ENCODE data around the gene KRTAP5-11.
"Not testable (repeated sequence)": the region's sequence is repeated elsewhere in the genome, so short reads cannot be mapped to it uniquely, and the experiment has no call there.

Gene KRTAP5-11

DNA sequence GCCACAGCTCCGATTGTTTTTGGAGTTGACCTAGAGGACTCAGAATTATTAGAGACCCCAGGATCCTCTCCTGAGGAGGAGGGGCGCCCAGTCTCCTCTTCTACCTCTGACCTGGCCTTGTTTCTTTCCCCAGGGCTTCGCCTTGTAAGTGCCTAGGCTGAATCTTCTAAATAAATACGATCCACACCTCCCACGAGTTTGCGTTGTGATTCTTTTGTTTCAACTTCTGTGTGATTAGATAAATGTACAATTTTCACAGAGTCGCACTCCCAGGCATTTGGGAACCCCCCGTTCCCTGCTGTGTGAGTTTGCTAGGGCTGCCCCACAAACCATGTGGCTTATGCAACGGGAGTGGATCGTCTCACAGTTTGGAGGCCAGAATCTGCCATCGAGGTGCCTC lies 43.7 kb downstream of the KRTAP5-11 start:
- no peaks in the 10 kb centered on the region for H3K36me3 ChIP-seq
- no peak overlapping the region for H3K27ac ChIP-seq
- no peaks in the 10 kb centered on the region for H3K9me3 ChIP-seq (ENCODE audit: severe bottlenecking)
- H3K27me3 ChIP-seq (ENCODE audit: insufficient read depth, low read depth, severe bottlenecking): no peaks in the 10 kb centered on the region
- no peak overlapping the region for H3K4me3 ChIP-seq (ENCODE audit: low read depth, low read length)
- no peak for DNase-seq
- TF ChIP-seq, protein P1, sequence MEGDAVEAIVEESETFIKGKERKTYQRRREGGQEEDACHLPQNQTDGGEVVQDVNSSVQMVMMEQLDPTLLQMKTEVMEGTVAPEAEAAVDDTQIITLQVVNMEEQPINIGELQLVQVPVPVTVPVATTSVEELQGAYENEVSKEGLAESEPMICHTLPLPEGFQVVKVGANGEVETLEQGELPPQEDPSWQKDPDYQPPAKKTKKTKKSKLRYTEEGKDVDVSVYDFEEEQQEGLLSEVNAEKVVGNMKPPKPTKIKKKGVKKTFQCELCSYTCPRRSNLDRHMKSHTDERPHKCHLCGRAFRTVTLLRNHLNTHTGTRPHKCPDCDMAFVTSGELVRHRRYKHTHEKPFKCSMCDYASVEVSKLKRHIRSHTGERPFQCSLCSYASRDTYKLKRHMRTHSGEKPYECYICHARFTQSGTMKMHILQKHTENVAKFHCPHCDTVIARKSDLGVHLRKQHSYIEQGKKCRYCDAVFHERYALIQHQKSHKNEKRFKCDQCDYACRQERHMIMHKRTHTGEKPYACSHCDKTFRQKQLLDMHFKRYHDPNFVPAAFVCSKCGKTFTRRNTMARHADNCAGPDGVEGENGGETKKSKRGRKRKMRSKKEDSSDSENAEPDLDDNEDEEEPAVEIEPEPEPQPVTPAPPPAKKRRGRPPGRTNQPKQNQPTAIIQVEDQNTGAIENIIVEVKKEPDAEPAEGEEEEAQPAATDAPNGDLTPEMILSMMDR (IDR thresholded peaks at IDR 0.05; ENCODE audit: low read depth, low read length): no peak

DNA sequence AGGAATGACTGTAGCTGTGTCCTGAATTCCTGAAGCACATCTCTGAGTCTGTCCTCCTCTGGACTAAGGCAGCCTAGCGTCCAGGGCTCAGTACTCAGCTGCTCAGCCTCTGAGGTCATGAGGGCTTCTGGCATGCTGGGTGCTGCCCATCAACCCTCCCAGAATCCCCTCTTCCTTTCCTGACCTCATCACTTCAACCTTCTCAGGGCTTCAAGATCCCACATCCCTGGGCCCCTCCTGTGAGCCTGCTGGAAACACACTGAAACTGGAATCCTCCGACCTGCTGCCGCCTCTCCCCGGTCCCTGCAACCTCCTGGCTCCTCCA lies 44.0 kb downstream of the KRTAP5-11 start:
- Histone ChIP-seq H3K36me3 (no peaks in the 10 kb centered on the region), H3K4me3 (ENCODE audit: low read depth, low read length) (no peak overlapping the region), H3K27ac (no peak overlapping the region), H3K9me3 (ENCODE audit: severe bottlenecking) (no peaks in the 10 kb centered on the region), H3K27me3 (ENCODE audit: insufficient read depth, low read depth, severe bottlenecking) (no peaks in the 10 kb centered on the region)
- DNase-seq: no peak
- TF ChIP-seq, protein P1 (IDR thresholded peaks at IDR 0.05; ENCODE audit: low read depth, low read length): no peak

DNA sequence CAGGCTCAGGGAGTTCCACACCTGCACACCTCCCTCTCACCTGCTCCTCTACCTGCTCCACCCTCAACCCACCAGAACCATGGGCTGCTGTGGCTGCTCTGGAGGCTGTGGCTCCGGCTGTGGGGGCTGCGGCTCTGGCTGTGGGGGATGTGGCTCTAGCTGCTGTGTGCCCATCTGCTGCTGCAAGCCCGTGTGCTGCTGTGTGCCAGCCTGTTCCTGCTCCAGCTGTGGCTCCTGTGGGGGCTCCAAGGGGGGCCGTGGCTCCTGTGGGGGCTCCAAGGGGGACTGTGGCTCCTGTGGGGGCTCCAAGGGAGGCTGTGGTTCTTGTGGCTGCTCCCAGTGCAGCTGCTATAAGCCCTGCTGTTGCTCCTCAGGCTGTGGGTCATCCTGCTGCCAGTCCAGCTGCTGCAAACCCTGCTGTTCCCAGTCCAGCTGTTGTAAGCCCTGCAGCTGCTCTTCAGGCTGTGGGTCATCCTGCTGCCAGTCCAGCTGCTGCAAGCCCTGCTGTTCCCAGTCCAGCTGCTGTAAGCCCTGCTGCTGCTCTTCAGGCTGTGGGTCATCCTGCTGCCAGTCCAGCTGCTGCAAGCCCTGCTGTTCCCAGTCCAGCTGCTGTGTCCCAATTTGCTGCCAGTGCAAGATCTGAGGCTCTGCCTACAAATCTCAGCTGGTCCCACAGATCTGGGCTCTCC lies 44.6 kb downstream of the KRTAP5-11 start, which contains the start of gene KRTAP5-8:
TSS of gene KRTAP5-8 (plus strand) at position 49 of the 689 bp plus-strand sequence. CDS start at position 80, 31 bp downstream.
- DNase-seq; H3K36me3 ChIP-seq; H3K27me3 ChIP-seq (ENCODE audit: insufficient read depth, low read depth, severe bottlenecking); H3K4me3 ChIP-seq (ENCODE audit: low read depth, low read length); H3K9me3 ChIP-seq (ENCODE audit: severe bottlenecking); H3K27ac ChIP-seq: not testable (repeated sequence)

DNA sequence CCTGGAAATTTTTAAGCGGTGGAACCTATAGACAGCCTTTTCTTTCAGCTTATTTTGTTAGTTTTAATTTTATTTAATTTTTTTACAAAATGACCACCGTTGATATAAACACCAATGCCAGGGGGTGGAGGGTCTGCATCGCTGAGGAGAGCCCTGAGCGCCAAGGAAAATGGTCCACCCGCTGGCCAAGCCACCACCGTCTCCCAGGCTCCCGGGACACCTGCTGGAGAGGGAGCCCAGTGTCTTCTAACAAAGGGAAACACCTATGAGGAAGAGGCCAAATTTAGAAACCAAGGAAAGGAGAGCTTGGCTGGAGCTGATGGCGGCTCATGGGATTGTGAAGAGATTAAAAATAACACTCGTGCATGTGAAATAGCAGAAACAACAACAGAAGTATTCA lies 45.1 kb downstream of the KRTAP5-11 start:
- DNase-seq: no peak
- H3K4me3 ChIP-seq (ENCODE audit: low read depth, low read length): no peak overlapping the region
- H3K27me3 ChIP-seq (ENCODE audit: insufficient read depth, low read depth, severe bottlenecking): no peaks in the 10 kb centered on the region
- no peaks in the 10 kb centered on the region for H3K36me3 ChIP-seq
- TF ChIP-seq, protein P1 (IDR thresholded peaks at IDR 0.05; ENCODE audit: low read depth, low read length): no peak
- no peaks in the 10 kb centered on the region for H3K9me3 ChIP-seq (ENCODE audit: severe bottlenecking)
- no peak overlapping the region for H3K27ac ChIP-seq

DNA sequence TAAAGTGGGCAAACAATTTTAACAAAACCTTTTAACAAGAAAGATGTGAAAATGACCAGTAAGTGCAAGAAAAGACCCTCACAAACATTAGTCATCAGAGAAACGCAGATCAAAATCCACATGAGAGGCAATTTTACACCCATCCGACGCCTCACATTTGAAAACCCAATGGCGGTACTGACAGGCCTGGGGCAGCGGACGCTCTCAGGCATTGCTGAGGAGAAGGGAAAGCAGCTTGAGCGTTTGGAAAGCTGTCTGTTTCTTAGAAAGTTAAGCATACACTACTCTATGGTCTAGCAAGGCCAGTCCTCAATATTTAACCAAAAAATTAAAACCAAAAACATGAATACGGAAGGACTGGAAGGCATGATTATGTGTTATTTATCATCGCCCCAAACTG lies 46.9 kb downstream of the KRTAP5-11 start:
- no peak overlapping the region for H3K27ac ChIP-seq
- TF ChIP-seq, protein P1 (IDR thresholded peaks at IDR 0.05; ENCODE audit: low read depth, low read length): no peak
- H3K4me3 ChIP-seq (ENCODE audit: low read depth, low read length): no peak overlapping the region
- no peaks in the 10 kb centered on the region for H3K27me3 ChIP-seq (ENCODE audit: insufficient read depth, low read depth, severe bottlenecking)
- DNase-seq: no peak
- no peaks in the 10 kb centered on the region for H3K9me3 ChIP-seq (ENCODE audit: severe bottlenecking)
- no peaks in the 10 kb centered on the region for H3K36me3 ChIP-seq

DNA sequence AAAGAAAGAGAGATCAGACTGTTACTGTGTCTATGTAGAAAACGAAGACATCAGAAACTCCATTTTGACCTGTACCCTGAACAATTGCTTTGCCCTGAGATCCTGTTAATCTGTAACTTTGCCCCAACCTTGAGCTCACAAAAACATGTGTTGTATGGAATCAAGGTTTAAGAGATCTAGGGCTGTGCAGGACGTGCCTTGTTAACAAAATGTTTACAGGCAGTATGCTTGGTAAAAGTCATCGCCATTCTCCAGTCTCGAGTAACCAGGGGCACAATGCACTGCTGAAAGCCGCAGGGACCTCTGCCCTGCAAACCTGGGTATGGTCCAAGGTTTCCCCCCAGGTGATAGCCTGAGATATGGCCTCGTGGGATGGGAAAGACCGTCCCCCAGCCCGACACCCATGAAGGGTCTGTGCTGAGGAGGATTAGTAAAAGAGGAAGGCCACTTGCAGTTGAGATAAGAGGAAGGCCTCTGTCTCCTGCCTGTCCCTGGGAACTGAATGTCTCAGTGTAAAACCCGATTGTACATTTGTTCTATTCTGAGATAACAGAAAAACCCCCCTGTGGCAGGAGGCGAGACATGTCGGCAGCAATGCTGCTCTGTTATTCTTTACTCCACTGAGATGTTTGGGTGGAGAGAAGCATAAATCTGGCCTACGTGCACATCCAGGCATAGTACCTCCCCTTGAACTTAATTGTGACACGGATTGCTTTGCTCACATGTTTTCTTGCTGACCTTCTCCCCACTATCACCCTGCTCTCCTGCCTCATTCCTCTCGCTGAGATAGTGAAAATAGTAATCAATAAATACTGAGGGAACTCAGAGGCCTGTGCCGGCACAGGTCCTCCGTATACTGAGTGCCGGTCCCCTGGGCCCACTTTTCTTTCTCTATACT lies 47.7 kb downstream of the KRTAP5-11 start:
- H3K27ac ChIP-seq; H3K4me3 ChIP-seq (ENCODE audit: low read depth, low read length); DNase-seq; H3K9me3 ChIP-seq (ENCODE audit: severe bottlenecking); H3K36me3 ChIP-seq; H3K27me3 ChIP-seq (ENCODE audit: insufficient read depth, low read depth, severe bottlenecking): not testable (repeated sequence)
